KMS-11 (cell line): ENCODE measurements around the gene PRKAR2A.
"Not testable (repeated sequence)": the region's sequence is repeated elsewhere in the genome, so short reads cannot be mapped to it uniquely, and the experiment has no call there.

Experiments
- H2AFZ ChIP-seq: fragments of 200-600 bp; sonication (generic); 2 replicates; pipeline ENCODE4 v1.6.1; 2016; ENCODE audit warnings: antibody characterized with exemption, mixed run types, low read depth
- H3K27ac ChIP-seq: fragments of 200-600 bp; sonication (generic); 2 replicates; pipeline ENCODE4 v1.6.1; 2016; ENCODE audit warnings: mild to moderate bottlenecking, mixed run types
- H3K27me3 ChIP-seq: fragments of 200-600 bp; sonication (generic); 2 replicates; pipeline ENCODE4 v1.6.1; 2017; ENCODE audit warnings: mild to moderate bottlenecking, low read depth, mixed run types, moderate library complexity; ENCODE audit not compliant: insufficient read depth
- H3K36me3 ChIP-seq: fragments of 200-600 bp; sonication (generic); 2 replicates; pipeline ENCODE4 v1.6.1; 2017; ENCODE audit warnings: mild to moderate bottlenecking, mixed run types; ENCODE audit not compliant: insufficient read depth
- H3K4me1 ChIP-seq: fragments of 200-600 bp; sonication (generic); 2 replicates; pipeline ENCODE4 v1.6.1; 2016; ENCODE audit warnings: mild to moderate bottlenecking, low read depth, mixed run types; ENCODE audit not compliant: poor library complexity, severe bottlenecking
- H3K4me2 ChIP-seq: fragments of 200-600 bp; sonication (generic); 2 replicates; pipeline ENCODE4 v1.7.0; 2016; ENCODE audit warnings: mild to moderate bottlenecking, mixed run types
- H3K4me3 ChIP-seq: fragments of 200-600 bp; sonication (generic); IDR thresholded peaks from 2 replicates; pipeline ENCODE4 v1.6.1; 2017; ENCODE audit warnings: low read depth, low read length, mixed read lengths; ENCODE audit not compliant: insufficient read depth
- H3K79me2 ChIP-seq: fragments of 200-600 bp; sonication (generic); 2 replicates; pipeline ENCODE4 v1.6.1; 2016; ENCODE audit warnings: low read depth, mixed run types; ENCODE audit not compliant: insufficient read depth
- H3K9ac ChIP-seq: fragments of 200-600 bp; sonication (generic); 2 replicates; pipeline ENCODE4 v1.6.1; 2016; ENCODE audit warnings: mild to moderate bottlenecking, mixed run types
- H4K20me1 ChIP-seq: fragments of 200-600 bp; sonication (generic); 2 replicates; pipeline ENCODE4 v1.6.1; 2016; ENCODE audit warnings: mild to moderate bottlenecking, mixed run types; ENCODE audit not compliant: insufficient read depth
- CTCF ChIP-seq: fragments of 200-600 bp; sonication (generic); conservative IDR thresholded peaks from 2 replicates; pipeline ENCODE4 v1.6.1; 2017; ENCODE audit warnings: low read depth, mild to moderate bottlenecking, antibody characterized with exemption, low read length, moderate library complexity, mixed read lengths

The PRKAR2A gene

GRCh38 chr3:48727511-48727910, 120.2 kb downstream of the PRKAR2A start:
- Histone ChIP-seq H2AFZ (no peak overlapping the region), H3K79me2 (no peaks in the 10 kb centered on the region), H3K36me3 (no peaks in the 10 kb centered on the region), H3K27ac (no peak overlapping the region), H3K27me3 (no peaks in the 10 kb centered on the region), H3K4me3 (no peak overlapping the region), H4K20me1 (no peaks in the 10 kb centered on the region), H3K4me2 (no peak overlapping the region), H3K9ac (no peak overlapping the region), H3K4me1 (no peaks in the 10 kb centered on the region)
- TF ChIP-seq CTCF, result no peak

GRCh38 chr3:48725185-48725855, 122.4 kb downstream of the PRKAR2A start:
- H3K79me2 ChIP-seq, H3K27ac ChIP-seq, H2AFZ ChIP-seq, H4K20me1 ChIP-seq, H3K4me3 ChIP-seq, H3K9ac ChIP-seq, H3K4me1 ChIP-seq, H3K27me3 ChIP-seq, H3K4me2 ChIP-seq, H3K36me3 ChIP-seq: not testable (repeated sequence)

- Histone ChIP-seq H4K20me1 (no peaks in the 10 kb centered on the region), H3K9ac (no peak overlapping the region), H3K4me1 (no peaks in the 10 kb centered on the region), H3K27me3 (no peaks in the 10 kb centered on the region), H3K36me3 (no peaks in the 10 kb centered on the region), H3K79me2 (no peaks in the 10 kb centered on the region), H3K4me3 (no peak overlapping the region), H2AFZ (no peak overlapping the region), H3K27ac (no peak overlapping the region), H3K4me2 (no peak overlapping the region)
- no peak for TF ChIP-seq CTCF
Measured at GRCh38 chr3:48723725-48724124, 123.9 kb downstream of the PRKAR2A start.

DNA sequence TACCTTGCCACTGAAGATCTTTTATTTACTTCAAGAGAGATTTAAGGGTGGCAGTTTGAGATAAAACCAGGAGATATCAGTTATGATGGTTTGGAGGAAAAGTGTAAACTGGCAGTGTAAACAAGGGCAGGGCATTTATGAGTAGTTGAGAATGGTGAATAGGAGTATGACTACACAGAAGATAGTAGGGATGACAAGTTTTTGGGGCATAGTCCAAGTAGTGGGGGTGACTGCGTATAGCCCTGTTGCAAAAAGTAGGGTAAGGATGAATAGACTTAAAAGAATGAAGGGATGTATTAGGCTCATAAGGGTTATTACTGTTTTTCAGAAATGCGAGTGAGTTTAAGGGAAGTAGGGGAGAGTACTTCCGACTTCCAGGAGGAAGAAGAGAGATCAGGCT, 124.4 kb downstream of the PRKAR2A start:
- not testable (repeated sequence) for H3K4me2 ChIP-seq

DNA sequence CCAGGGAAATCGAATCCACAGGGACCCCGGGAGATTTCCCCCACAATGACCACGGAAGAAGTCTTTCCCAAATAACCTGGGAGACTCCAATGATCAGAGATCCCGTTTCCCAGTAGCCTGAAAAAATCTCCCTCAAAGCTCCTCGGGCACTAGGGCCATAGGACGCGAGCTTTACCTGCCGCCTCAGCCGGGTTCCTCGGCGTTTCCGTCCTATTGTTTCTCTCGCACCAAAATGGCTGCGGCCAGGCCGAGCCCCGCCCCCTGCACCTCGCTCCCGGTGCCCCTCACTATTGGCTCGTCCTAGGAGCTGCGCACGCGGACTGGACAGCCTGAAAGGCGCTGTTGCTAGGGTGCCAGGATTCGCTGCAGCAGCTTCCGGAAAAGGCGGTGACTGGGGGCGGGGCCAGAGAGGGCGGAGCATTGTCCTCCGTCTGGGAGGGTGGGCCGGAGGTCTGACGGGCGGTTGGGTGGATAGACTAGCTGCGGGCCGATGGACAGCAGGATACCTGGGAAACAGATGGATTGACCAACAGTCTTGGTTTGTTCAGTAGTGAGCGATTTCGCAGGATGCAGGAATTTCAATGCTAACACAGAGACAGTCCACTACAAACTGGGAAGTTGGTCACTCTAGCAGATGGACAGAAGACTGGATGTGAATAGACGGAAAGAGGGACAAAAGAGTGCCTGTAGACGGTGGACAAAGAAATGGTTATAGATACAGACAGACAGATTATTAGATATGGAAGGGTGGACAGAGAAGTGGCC, 130.5 kb downstream of the PRKAR2A start, which contains the start of gene IP6K2:
Gene IP6K2 (minus strand): TSS at position 240 of the 765 bp plus-strand sequence. CDS start 21,930 bp downstream, outside the sequence.
- no peaks in the 10 kb centered on the region for H4K20me1 ChIP-seq
- peaks cover 46% of the 10 kb centered on the region for H3K79me2 ChIP-seq
- H3K4me1 ChIP-seq, result peaks cover 13% of the 10 kb centered on the region
- H3K4me3 ChIP-seq, result no peak within 1 kb of the TSS
- H3K27me3 ChIP-seq, result no peaks in the 10 kb centered on the region
- H3K4me2 ChIP-seq, result peak within 1 kb of the TSS; percentile 71
- H3K27ac ChIP-seq, result peak within 1 kb of the TSS; percentile 42
- no peaks in the 10 kb centered on the region for H3K36me3 ChIP-seq
- H3K9ac ChIP-seq, result peak within 1 kb of the TSS; percentile 76; the same call in 1 of the 2 replicates
- no peak for TF ChIP-seq CTCF
- H2AFZ ChIP-seq, result peak within 1 kb of the TSS; percentile 72

More for the DNA sequence above, 124.4 kb downstream of the PRKAR2A start:
- H3K36me3 ChIP-seq, H4K20me1 ChIP-seq, H2AFZ ChIP-seq, H3K4me1 ChIP-seq, H3K27me3 ChIP-seq, H3K4me3 ChIP-seq, H3K79me2 ChIP-seq, H3K9ac ChIP-seq, H3K27ac ChIP-seq: not testable (repeated sequence)
